Measurements from ENCODE around the gene ARL10.

DNA sequence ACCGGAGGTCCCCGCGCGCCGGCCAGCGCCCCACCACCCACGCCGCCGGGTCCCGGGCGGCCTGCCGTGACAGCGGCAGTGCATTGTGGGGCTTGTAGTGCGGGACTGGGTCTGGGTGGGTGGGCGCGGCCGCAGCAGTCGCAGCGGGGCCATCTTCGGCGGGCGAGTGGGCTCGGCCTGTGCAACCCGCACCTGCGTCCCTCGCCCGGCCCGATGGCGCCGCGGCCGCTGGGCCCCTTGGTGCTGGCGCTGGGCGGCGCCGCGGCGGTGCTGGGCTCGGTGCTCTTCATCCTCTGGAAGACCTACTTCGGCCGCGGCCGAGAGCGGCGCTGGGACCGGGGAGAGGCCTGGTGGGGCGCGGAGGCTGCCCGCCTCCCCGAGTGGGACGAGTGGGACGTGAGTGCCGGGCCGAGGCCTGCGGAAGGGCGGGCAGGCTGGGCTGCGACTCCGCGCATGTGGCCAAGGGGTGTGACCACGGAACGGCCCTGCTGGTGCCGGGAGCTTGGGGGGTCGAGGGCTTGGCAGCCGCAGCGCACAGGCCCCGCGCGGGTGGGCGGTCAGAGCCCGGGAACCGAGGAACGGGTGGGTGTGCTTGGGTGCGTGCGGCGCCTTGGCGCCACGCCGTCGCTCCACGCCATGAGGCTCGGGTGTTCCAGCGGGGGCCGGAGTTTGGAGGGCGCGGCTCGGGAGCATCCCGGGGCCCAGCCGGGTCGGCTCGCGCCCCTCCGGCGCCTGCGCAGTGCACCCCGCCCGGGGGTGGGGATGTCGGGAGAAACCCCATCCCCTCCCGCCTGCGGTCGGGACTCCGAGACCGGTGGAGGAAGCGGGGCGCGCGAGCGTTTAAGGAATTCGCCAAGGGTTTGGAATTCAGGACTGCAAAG lies at the start of gene ARL10:
- TF ChIP-seq, protein P1, sequence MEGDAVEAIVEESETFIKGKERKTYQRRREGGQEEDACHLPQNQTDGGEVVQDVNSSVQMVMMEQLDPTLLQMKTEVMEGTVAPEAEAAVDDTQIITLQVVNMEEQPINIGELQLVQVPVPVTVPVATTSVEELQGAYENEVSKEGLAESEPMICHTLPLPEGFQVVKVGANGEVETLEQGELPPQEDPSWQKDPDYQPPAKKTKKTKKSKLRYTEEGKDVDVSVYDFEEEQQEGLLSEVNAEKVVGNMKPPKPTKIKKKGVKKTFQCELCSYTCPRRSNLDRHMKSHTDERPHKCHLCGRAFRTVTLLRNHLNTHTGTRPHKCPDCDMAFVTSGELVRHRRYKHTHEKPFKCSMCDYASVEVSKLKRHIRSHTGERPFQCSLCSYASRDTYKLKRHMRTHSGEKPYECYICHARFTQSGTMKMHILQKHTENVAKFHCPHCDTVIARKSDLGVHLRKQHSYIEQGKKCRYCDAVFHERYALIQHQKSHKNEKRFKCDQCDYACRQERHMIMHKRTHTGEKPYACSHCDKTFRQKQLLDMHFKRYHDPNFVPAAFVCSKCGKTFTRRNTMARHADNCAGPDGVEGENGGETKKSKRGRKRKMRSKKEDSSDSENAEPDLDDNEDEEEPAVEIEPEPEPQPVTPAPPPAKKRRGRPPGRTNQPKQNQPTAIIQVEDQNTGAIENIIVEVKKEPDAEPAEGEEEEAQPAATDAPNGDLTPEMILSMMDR (IDR thresholded peaks at IDR 0.05; ENCODE audit: low read depth, low read length, poor library complexity, severe bottlenecking), result no peak
- no peak for TF ChIP-seq EZH2phosphoT487 (IDR thresholded peaks at IDR 0.05; ENCODE audit: borderline replicate concordance, low read length)

Measured in DOHH2 (cell line).